GM19328 (cell line): ENCODE measurements around the gene KIZ.

Experiments used
- ATAC-seq: cut with Tn5 transposase; IDR thresholded peaks from one replicate; pipeline ENCODE4 v1.9.1; 2021; ENCODE audit warnings: mild to moderate bottlenecking, moderate library complexity; ENCODE audit not compliant: unreplicated experiment

KIZ gene

DNA sequence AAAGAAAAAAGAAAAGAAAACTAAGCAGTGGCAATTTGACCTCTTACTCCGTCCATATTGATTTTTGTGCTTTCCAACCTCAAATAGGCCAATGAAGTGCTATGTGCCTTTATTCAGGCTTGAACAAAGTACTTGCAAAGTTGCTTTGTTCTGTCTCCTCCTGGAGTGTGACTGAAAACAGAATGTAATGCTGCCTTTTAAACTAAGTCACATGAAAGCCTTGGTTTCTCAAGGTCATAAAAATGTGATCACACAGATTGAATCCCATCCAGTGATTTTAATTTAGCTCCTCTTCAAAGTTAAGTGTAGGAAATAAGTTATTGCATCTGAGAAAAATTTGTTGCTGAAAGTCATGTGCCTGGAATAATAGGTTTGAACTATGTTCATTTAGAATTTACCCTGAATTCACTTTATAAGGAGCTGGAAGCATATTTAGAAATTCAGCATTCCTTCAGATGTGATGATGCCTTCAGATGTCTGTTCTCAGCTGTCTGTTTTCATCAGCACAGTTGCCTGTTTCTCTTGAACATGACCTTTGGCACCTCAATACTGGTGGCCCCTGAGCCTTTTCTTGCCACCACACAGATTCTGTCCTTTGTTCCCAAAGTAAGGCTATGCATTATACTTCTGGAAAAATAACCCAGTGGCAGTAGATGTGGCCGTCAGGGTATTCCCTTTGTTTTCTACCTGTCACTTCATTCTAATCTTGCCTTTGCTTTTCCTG lies 48.8 kb downstream of the KIZ start:
- ATAC-seq = no peak

GRCh38 chr20:21175433-21175832 lies 49.6 kb downstream of the KIZ start:
- ATAC-seq = no peak

- no peak for ATAC-seq
Observed at GRCh38 chr20:21177767-21178166, 51.9 kb downstream of the KIZ start.

DNA sequence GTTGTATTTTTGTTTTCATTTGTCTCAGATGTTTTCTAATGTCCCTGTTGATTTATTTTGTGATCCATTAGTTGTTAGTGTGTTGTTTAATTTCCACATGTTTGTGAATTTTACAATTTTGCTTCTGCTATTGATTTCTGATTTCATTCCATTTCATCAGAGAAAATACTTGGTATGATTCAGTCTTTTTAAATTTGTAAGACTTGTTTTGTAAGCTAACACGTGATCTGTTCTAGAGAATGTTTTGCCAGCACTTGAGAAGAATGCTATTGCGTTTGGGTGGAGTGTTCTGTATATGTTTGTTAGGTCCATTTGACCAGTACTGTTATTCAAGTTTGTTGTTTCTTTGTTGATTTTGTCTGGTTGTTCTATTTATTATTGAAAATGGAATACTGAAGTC lies 53.9 kb downstream of the KIZ start:
- no peak for ATAC-seq

DNA sequence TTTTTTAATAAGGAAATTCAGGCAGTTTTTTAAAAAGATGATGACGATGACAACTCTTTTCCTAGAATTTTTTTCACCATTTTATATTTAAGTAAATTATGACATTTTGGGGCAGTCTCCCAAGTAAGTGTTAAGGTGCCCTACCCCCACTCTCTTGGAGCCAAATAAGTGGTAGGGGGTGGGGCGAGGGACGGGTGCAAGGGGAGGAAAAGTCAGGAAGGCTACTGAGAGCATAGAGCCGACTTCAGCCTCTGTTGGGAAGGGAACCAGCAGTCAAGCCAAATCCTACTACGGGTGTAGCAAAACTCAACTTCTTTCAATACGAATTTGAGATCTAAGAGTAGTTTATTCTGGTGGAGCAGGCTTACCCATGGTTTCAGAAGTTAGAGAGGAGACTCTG lies 54.4 kb downstream of the KIZ start:
- no peak for ATAC-seq

DNA sequence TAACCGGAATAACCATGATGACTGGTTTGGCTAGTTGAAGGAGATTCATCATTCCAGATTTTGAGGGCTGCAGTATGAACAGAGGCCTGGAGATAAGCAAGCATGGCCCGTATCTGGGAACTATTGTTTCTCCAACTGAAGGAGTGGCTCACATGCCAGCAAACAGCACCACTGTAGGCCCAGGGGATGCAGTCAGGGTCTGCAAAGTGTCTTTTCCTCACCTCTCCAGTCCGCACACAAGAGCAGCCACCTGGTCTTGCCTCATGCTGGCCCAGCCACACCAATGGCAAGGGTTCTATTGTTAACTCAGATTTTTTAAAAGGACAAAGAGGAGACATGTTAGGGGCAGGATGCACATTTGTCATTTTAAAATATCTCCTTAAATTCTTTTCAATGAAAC lies 55.1 kb downstream of the KIZ start:
- ATAC-seq = no peak

GRCh38 chr20:21182832-21183563 lies 57.1 kb downstream of the KIZ start:
- ATAC-seq = no peak

DNA sequence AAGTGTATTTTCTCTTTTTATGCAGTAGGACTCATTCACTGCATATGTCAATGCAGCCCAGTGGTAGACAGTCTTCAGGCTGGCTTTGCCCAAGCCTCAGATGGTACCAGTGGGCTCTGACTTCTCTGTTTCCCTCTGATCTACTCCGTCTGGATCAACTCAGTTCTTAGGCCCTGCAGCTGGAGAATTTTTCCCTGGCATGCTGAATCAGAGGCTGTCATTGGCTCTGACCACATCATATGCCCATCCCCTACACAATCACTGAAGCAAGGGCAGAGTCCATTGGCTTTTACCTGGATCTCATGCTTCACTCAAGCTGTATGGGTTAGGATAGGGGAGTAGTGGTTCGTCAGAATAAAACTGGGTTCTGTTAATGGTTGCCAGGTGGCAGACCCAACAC lies 57.8 kb downstream of the KIZ start:
- ATAC-seq = no peak

DNA sequence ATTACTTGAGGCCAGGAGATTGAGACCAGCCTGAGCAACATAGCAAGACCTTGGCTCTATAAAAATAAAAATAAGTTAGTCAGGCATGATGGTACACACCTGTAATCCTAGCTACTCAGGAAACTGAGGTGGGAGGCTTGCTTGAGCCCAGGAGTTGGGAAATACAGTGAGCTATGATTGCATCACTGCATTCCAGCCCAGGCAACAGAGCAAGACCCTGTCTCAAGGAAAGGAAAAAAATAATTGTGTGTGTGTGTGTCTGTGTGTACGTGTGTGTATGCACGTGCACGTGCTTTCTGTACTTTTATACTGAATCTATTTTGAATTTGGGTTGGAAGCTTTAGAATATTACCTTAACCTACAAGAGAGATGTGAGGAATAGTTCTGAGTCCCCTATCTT lies 58.9 kb downstream of the KIZ start:
- ATAC-seq = no peak

GRCh38 chr20:21185849-21186248 lies 60.0 kb downstream of the KIZ start:
- no peak for ATAC-seq

GRCh38 chr20:21189761-21190523 lies 64.1 kb downstream of the KIZ start:
- no peak for ATAC-seq

DNA sequence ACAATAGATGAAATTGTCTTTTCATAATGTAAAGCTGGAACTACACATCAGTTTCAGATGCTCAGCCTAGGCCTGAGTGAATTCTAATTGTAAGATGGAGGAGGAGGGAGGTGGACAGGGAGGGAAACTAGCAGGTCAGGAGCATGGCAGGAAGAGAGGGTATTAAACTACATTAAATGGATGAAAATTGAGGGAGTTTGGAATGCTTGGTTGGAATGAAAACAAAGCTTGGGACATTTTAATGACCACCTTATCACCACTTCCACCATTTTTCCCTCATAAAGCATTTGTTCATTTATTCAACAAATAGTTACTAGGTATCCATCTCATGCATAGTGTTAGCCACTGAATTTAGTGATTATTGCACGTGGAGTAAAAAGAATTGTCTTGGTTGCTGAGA lies 65.0 kb downstream of the KIZ start:
- no peak for ATAC-seq

DNA sequence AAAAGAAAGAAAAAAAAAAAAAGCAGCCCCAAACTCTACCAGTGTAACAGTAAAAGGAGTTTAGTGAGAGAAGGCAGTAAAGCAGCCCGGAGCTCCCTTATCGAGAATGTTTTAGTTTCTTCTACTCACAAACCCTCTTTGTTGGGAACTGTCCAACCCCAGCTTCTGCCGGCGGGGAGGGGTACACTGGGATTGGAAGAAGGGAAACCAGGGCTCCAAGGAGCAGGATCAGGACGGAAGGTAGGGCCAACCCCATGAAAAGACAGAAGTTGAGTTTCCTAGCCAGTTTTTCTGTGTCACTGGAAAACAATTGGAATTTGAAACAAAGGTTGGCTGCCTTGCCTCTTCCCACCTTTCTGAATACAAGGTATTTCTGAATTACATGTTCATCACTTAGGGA lies 66.0 kb downstream of the KIZ start:
- ATAC-seq = no peak

- no peak for ATAC-seq
Observed at GRCh38 chr20:21202259-21202658, 76.4 kb downstream of the KIZ start.

DNA sequence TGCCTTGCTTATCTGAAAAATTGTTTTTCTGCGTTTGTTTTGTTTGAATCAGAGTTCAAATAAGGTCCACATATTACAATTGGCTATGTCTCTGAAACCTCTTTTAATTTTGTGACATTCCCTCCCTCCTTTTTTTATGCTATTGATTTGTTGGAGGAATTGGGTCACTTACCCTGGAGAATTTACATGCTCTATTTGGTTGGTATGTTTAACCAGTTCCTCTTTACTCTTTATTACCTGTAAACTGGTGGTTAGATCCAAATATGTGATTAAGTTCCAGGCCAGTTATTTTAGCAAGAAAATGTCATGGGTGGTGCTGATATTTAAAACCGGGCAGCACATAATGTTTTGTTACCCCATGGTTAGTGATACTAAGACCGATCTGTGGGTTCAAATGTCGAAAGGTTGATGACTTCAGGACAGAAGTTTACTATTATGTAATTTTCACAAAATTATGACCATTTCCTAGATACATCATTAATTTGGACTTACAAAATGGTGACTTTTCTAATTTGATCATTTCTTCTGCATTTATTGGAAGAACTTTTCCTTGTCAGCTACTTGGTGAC lies 77.3 kb downstream of the KIZ start:
- no peak for ATAC-seq

DNA sequence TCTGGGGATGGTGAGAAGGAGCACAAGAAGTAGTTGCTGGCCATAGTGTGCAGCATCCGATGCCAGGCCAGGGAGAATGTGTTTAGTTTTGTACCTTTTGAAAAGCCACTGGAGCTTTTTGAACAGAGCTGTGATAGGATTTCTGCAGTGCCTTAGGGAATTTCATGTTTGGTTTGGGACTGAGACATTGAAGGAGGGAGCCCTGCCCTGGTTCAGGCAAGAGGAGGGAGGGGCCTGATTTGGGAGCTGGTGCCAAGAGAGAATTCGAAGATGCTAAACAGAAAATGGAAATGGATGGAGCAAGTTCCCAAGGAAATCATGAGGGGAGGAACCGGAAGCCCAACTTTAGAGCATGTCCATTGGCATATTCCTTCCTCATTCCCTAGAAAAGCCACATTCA lies 80.7 kb downstream of the KIZ start:
- ATAC-seq = no peak

DNA sequence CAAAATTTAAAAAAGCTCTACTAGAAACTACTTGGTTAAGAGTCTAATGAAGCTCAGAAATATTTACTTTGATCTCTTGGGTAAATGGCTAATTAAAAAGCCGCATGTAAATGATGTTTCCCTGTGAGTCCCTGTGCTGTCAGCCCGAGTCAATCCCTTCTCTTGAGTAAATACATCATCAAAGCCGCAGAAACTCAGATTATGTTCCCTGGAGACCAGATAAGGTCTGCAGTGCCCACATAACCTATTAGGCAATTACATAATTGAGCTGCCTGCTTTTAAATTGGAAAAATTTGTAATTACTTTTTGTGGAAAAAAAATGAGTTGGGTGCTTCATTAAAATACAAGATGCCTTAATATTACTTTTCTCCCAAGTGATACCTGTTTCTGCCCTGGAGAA lies 83.1 kb downstream of the KIZ start:
- no peak for ATAC-seq

DNA sequence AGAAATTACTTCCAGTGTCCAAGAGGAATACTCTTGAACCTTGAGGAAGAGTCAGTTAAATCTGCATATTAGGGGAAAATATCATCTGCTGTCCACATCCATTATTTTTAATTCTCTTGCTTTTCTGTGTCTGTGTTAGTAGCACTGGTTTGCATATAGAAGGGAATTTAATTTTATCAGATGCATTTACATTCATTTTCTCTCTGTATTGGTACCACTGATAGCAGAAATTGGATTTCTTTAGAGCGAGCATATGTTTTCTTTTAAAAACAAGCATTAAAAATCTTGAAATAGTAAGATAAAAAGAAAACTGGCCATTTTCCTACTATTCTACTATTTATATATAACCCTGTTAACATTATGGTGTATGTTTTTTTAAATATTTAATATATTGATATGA lies 83.8 kb downstream of the KIZ start:
- no peak for ATAC-seq

GRCh38 chr20:21213691-21214090 lies 87.8 kb downstream of the KIZ start:
- ATAC-seq = no peak

DNA sequence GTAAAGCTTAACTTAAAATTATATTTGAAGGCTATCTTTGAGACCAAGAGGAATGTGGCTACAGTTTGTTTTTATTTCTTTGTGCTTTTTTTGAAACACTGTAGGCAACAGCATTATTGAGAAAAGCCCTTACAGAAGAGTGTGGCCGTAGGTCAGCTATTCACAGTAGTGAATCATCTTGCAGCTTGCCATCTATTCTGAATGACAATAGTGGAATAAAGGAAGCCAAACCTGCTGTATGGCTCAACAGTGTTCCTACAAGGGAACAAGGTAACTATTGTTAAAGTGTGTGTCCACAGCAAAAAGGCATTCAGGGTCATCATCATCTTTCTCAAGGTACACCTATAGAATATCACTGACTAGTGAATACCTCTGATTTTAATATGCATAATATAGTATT lies 88.5 kb downstream of the KIZ start:
- no peak for ATAC-seq

- ATAC-seq = no peak
Observed at GRCh38 chr20:21219686-21220085, 93.8 kb downstream of the KIZ start.

- ATAC-seq = no peak
Observed at GRCh38 chr20:21224217-21224616, 98.3 kb downstream of the KIZ start.
